ENCODE data around the gene KRT7.

GRCh38 chr12:52199294-52199919, 33.6 kb upstream of the KRT7 start:
- no peak for TF ChIP-seq XRCC5 (IDR thresholded peaks at IDR 0.05; ENCODE audit: low read depth, low read length)
- TF ChIP-seq, protein P1, sequence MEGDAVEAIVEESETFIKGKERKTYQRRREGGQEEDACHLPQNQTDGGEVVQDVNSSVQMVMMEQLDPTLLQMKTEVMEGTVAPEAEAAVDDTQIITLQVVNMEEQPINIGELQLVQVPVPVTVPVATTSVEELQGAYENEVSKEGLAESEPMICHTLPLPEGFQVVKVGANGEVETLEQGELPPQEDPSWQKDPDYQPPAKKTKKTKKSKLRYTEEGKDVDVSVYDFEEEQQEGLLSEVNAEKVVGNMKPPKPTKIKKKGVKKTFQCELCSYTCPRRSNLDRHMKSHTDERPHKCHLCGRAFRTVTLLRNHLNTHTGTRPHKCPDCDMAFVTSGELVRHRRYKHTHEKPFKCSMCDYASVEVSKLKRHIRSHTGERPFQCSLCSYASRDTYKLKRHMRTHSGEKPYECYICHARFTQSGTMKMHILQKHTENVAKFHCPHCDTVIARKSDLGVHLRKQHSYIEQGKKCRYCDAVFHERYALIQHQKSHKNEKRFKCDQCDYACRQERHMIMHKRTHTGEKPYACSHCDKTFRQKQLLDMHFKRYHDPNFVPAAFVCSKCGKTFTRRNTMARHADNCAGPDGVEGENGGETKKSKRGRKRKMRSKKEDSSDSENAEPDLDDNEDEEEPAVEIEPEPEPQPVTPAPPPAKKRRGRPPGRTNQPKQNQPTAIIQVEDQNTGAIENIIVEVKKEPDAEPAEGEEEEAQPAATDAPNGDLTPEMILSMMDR (IDR thresholded peaks at IDR 0.05 in 2 of 3, conservative IDR thresholded peaks at IDR 0.05 in 1 of 3; ENCODE audit: insufficient read depth in 2 of 3, low read depth in 1 of 3, low read length in 3 of 3), result no peak
- TF ChIP-seq NR0B1 (IDR thresholded peaks at IDR 0.05; ENCODE audit: partially characterized antibody), result no peak
- no peak for TF ChIP-seq MAFF (IDR thresholded peaks at IDR 0.05; ENCODE audit: low read length)
- TF ChIP-seq, protein P2, sequence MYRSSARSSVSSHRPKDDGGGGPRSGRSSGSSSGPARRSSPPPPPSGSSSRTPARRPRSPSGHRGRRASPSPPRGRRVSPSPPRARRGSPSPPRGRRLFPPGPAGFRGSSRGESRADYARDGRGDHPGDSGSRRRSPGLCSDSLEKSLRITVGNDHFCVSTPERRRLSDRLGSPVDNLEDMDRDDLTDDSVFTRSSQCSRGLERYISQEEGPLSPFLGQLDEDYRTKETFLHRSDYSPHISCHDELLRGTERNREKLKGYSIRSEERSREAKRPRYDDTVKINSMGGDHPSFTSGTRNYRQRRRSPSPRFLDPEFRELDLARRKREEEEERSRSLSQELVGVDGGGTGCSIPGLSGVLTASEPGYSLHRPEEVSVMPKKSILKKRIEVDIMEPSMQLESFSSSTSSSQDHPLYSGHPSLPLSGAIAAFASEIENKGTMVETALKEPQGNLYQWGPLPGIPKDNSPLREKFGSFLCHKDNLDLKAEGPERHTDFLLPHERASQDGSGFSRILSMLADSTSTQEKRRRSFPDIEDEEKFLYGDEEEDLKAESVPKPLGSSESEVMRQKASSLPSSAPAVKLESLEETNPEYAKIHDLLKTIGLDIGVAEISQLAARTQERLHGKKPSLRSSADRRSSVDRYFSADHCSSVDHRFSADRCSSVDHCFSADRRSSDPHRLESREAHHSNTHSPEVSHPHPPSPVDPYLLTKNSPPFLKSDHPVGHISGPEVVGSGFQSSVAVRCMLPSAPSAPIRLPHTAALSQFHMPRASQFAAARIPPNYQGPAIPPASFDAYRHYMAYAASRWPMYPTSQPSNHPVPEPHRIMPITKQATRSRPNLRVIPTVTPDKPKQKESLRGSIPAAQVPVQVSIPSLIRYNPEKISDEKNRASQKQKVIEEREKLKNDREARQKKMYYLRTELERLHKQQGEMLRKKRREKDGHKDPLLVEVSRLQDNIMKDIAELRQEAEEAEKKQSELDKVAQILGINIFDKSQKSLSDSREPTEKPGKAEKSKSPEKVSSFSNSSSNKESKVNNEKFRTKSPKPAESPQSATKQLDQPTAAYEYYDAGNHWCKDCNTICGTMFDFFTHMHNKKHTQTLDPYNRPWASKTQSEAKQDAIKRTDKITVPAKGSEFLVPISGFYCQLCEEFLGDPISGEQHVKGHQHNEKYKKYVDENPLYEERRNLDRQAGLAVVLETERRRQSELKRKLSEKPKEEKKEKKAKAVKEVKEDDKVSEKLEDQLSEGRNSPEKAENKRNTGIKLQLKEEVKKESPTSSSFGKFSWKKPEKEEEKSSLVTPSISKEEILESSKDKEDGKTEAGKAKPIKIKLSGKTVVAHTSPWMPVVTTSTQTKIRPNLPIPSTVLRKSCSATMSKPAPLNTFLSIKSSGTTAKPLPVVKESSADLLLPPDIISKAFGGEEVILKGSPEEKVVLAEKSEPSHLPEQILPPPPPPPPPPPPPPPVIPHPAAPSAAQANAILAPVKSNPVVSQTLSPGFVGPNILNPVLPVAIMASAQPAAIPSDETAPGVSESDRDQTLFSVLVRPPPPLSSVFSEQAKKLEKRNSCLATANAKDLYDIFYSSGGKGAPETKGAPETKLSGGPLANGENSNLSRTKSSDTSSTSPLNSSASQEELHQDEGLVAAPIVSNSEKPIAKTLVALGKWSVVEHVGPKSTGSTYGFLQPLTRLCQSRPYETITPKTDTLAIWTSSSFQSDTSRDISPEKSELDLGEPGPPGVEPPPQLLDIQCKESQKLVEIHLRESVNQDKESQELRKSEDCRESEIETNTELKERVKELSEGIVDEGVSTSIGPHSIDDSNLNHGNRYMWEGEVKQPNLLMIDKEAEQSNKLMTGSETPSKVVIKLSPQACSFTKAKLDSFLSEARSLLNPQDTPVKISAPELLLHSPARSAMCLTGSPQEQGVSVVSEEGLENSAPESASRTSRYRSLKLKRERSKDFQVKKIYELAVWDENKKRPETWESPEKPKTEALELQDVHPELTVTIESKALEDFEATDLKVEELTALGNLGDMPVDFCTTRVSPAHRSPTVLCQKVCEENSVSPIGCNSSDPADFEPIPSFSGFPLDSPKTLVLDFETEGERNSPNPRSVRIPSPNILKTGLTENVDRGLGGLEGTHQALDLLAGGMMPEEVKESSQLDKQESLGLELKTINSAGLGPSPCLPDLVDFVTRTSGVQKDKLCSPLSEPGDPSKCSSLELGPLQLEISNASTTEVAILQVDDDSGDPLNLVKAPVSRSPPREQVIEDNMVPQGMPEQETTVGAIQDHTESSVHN (IDR thresholded peaks at IDR 0.05; ENCODE audit: borderline replicate concordance in 1 of 2, low read depth in 1 of 2), result no peak
- TF ChIP-seq GATA2 (CRISPR knock-in tag; IDR thresholded peaks at IDR 0.05), result no peak

Data from K562 (cell line).